ENCODE data around the gene NME1. TPM values are rescaled to one million over a fixed set of nuclear protein-coding genes. Genes with fewer than 3 reads are reported as not detected.
A peak's percentile ranks its signal among the peaks of the same experiment; 100 is the strongest.

NME1 gene
- polyA plus RNA-seq, 1 donor = 60.0 TPM

DNA sequence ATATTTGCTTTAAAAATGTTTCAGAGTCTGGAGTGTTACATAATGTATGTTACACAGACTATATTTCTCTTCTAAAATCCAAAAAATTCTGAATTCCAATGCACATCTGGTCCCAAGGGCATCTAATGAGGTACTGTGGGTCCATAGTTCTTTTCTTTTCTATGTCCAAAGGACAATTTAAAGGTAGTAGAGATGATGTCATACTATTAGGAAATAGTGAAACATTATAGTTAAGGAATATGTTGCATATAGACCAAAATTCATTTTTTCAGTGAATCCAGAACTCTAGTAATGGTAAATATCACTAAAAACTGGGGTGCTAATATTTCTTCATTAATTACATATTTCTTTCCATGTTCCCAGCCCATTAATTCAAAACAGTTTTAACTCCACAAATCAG lies 35.8 kb downstream of the NME1 start:
- no peaks in the 10 kb centered on the region for H3K27me3 ChIP-seq (ENCODE audit: control insufficient read depth, insufficient read depth, low read length)
- DNase-seq = no peak
- no peaks in the 10 kb centered on the region for H3K9me3 ChIP-seq (ENCODE audit: control insufficient read depth, low read depth, low read length)
- H3K36me3 ChIP-seq (ENCODE audit: control insufficient read depth, insufficient read depth, low read length) = peaks cover 39% of the 10 kb centered on the region
- no peak overlapping the region for H3K4me3 ChIP-seq (ENCODE audit: low read length)
- H3K27ac ChIP-seq (ENCODE audit: low read length) = no peak overlapping the region
- no peaks in the 10 kb centered on the region for H3K4me1 ChIP-seq (ENCODE audit: control insufficient read depth, insufficient read depth, low read length)

DNA sequence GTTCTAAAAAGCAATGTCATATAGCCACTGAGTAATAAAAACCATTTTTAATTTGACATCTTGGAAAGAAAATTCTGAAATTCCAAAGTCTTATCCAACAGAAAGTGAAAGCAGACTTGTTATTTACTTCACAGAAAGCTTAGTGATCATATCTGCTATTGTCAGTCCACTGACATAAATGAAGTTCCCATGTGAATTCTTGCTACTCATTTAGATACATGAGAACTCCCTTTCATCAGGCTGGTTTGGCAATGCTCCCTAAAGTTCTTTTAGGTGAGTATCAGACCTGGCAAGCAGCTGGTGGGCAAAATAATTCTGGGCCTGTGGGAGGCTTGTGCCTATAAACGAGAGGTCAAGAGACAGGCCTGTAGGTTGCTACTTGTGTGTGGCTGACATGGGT lies 36.3 kb downstream of the NME1 start:
- Histone ChIP-seq H3K36me3 (ENCODE audit: control insufficient read depth, insufficient read depth, low read length) (peaks cover 43% of the 10 kb centered on the region), H3K4me3 (ENCODE audit: low read length) (no peak overlapping the region), H3K9me3 (ENCODE audit: control insufficient read depth, low read depth, low read length) (no peaks in the 10 kb centered on the region), H3K27ac (ENCODE audit: low read length) (no peak overlapping the region), H3K4me1 (ENCODE audit: control insufficient read depth, insufficient read depth, low read length) (no peaks in the 10 kb centered on the region), H3K27me3 (ENCODE audit: control insufficient read depth, insufficient read depth, low read length) (no peaks in the 10 kb centered on the region)
- no CpG with 5 or more reads among the region's 1 CpG for whole genome bisulfite sequencing (ENCODE audit: insufficient coverage, low lambda C conversion rate)
- peak in 1 of 2 donors; percentile 16 for DNase-seq

DNA sequence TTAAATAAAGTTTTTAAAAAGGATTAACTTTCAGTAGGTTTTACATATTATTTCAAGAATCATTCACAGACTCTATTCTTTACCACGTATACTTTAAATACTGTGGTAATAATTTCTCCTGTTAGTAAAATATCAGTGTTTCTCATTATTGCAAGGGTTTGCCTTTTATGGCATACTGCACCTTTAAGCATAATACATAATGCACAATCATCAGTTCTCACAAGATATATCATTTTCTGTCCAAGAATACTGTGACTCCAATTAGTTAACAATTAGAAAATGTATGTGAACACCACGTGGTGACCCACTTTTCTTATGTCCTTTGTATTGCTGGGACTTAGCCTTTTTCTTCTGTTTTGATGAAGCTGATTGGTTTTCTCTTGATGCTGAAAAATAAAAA lies 38.5 kb downstream of the NME1 start:
- Histone ChIP-seq H3K4me3 (ENCODE audit: low read length) (no peak overlapping the region), H3K9me3 (ENCODE audit: control insufficient read depth, low read depth, low read length) (no peaks in the 10 kb centered on the region), H3K27me3 (ENCODE audit: control insufficient read depth, insufficient read depth, low read length) (no peaks in the 10 kb centered on the region), H3K27ac (ENCODE audit: low read length) (no peak overlapping the region), H3K4me1 (ENCODE audit: control insufficient read depth, insufficient read depth, low read length) (no peaks in the 10 kb centered on the region), H3K36me3 (ENCODE audit: control insufficient read depth, insufficient read depth, low read length) (peaks cover 44% of the 10 kb centered on the region)
- DNase-seq = no peak
- WGBS (ENCODE audit: insufficient coverage, low lambda C conversion rate) = 100% methylated on average over 1 of the region's 2 CpGs

DNA sequence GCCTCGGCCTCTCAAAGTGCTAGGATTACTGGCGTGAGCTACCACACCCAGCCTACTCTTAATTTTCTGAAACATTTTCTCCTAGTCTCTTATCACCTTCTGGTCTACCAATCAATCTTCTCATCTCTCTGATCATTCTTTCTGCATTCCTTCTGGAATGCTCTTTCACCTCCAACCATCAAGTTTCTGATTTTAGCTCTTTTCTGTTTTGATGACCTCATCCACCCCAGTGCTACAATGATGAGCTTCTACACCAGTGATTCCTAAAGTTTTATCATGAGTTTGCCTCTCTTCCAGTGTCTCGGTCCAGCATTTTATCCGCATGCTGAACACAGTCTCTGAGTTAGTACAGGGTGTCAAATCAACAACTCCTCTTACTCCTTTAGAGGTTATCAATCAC lies 44.4 kb downstream of the NME1 start:
- no peak overlapping the region for H3K4me3 ChIP-seq (ENCODE audit: low read length)
- peaks cover 67% of the 10 kb centered on the region for H3K36me3 ChIP-seq (ENCODE audit: control insufficient read depth, insufficient read depth, low read length)
- H3K27me3 ChIP-seq (ENCODE audit: control insufficient read depth, insufficient read depth, low read length) = no peaks in the 10 kb centered on the region
- WGBS (ENCODE audit: insufficient coverage, low lambda C conversion rate) = 100% methylated on average over 2 of the region's 4 CpGs
- H3K27ac ChIP-seq (ENCODE audit: low read length) = no peak overlapping the region
- DNase-seq = no peak
- no peaks in the 10 kb centered on the region for H3K9me3 ChIP-seq (ENCODE audit: control insufficient read depth, low read depth, low read length)
- H3K4me1 ChIP-seq (ENCODE audit: control insufficient read depth, insufficient read depth, low read length) = no peaks in the 10 kb centered on the region

DNA sequence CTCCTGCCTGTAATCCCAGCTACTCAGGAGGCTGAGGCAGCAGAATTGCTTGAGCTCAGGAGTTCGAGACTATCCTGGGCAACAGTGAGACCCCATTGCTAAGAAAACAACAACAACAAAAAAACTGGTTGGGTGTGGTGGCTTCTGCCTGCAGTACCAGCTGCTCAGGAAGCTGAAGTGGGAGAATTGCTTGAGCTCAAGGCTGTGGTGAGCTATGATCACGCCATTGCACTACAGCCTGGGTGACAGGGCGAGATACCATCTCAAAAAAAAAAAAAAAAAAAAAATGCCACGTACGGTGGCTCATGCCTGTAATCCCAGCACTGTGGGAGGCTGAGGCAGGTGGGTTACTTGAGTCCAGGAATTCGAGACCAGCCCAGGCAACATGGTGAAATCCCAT lies 46.9 kb downstream of the NME1 start:
- H3K27ac ChIP-seq (ENCODE audit: low read length) = no peak overlapping the region
- H3K4me1 ChIP-seq (ENCODE audit: control insufficient read depth, insufficient read depth, low read length) = no peaks in the 10 kb centered on the region
- H3K36me3 ChIP-seq (ENCODE audit: control insufficient read depth, insufficient read depth, low read length) = peaks cover 62% of the 10 kb centered on the region
- no peak for DNase-seq
- no CpG with 5 or more reads among the region's 6 CpGs for WGBS (ENCODE audit: insufficient coverage, low lambda C conversion rate)
- H3K27me3 ChIP-seq (ENCODE audit: control insufficient read depth, insufficient read depth, low read length) = no peaks in the 10 kb centered on the region
- H3K9me3 ChIP-seq (ENCODE audit: control insufficient read depth, low read depth, low read length) = no peaks in the 10 kb centered on the region
- H3K4me3 ChIP-seq (ENCODE audit: low read length) = no peak overlapping the region

DNA sequence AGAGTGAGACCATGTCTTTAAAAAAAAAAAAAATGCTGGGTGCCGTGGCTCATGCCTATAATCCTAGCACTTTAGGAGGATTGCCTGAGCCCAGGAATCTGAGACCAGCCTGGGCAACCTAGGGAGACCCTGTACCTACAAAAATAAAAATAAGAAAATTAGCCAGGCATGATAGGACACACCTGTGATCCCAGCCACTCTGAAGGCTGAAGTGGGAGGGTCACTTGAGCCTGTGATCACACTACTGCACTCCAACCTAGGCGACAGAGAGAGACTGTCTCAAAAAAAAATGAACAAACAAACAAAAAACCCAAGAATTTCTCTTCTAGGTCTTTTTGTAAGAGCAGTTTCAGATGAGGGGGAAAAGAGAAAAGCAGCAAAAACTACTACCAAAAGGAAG lies 47.5 kb downstream of the NME1 start:
- H3K27ac ChIP-seq (ENCODE audit: low read length) = no peak overlapping the region
- no peak for DNase-seq
- H3K36me3 ChIP-seq (ENCODE audit: control insufficient read depth, insufficient read depth, low read length) = peaks cover 62% of the 10 kb centered on the region

DNA sequence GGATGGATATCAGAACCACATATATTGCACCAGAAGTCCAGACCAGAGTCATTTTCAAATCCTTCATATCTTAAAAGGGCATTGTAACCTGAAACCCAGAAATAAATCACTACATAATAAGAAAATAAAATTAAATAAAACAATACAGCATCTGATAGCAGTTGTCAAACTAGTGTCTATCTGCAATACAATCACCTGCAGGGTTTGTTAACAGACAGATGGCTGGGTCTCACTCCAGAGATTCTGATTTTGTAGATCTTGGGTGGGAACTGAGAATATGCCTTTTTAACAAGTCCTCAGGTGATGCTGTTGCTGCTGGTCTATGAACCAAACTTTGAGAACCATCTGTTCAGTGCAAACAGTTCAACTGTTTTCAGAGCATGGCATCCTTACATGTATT lies 50.5 kb downstream of the NME1 start:
- Histone ChIP-seq H3K27ac (ENCODE audit: low read length) (no peak overlapping the region), H3K4me1 (ENCODE audit: control insufficient read depth, insufficient read depth, low read length) (no peaks in the 10 kb centered on the region), H3K27me3 (ENCODE audit: control insufficient read depth, insufficient read depth, low read length) (no peaks in the 10 kb centered on the region), H3K4me3 (ENCODE audit: low read length) (no peak overlapping the region), H3K36me3 (ENCODE audit: control insufficient read depth, insufficient read depth, low read length) (peaks cover 62% of the 10 kb centered on the region), H3K9me3 (ENCODE audit: control insufficient read depth, low read depth, low read length) (no peaks in the 10 kb centered on the region)
- DNase-seq = no peak

More for the DNA sequence above, 47.5 kb downstream of the NME1 start:
- no peaks in the 10 kb centered on the region for H3K9me3 ChIP-seq (ENCODE audit: control insufficient read depth, low read depth, low read length)
- H3K4me1 ChIP-seq (ENCODE audit: control insufficient read depth, insufficient read depth, low read length) = no peaks in the 10 kb centered on the region
- no peak overlapping the region for H3K4me3 ChIP-seq (ENCODE audit: low read length)
- H3K27me3 ChIP-seq (ENCODE audit: control insufficient read depth, insufficient read depth, low read length) = no peaks in the 10 kb centered on the region
- WGBS (ENCODE audit: insufficient coverage, low lambda C conversion rate) = 89% methylated on average over 1 of the region's 2 CpGs

Other genes starting within 250 kb of the NME1 start
- 68.2 TPM for gene SPAG9, start 32.7 kb upstream of the NME1 start, polyA plus RNA-seq
- gene NME2, start 12.9 kb downstream of the NME1 start, polyA plus RNA-seq = 386 TPM
- 28.0 TPM for gene MBTD1, start 106.5 kb downstream of the NME1 start, polyA plus RNA-seq
- gene UTP18, start 107.0 kb downstream of the NME1 start, polyA plus RNA-seq = 37.0 TPM